ENCODE results near the gene PXYLP1.

DNA sequence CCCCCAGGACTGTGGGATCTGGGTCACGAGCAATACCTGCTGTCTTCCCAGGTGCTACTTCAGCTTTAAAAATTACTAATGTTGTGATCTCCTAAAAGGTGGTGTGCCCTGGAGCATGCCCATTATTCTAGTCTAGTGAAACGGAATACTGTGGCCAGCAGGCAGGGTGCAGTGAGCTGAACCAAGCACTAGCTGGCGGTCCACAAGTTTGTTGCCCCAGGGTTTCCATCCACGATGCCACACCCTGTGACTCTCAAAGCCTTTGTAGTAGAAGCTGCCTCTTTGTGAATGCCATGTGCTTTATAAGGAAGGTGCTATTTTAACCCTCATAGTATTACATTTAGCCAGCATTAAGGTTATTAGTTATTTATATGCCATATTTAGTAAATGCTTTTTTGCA is 49.1 kb downstream of the PXYLP1 start:
- no peak for TF ChIP-seq POLR2A (IDR thresholded peaks at IDR 0.05)
- TF ChIP-seq, protein P1, sequence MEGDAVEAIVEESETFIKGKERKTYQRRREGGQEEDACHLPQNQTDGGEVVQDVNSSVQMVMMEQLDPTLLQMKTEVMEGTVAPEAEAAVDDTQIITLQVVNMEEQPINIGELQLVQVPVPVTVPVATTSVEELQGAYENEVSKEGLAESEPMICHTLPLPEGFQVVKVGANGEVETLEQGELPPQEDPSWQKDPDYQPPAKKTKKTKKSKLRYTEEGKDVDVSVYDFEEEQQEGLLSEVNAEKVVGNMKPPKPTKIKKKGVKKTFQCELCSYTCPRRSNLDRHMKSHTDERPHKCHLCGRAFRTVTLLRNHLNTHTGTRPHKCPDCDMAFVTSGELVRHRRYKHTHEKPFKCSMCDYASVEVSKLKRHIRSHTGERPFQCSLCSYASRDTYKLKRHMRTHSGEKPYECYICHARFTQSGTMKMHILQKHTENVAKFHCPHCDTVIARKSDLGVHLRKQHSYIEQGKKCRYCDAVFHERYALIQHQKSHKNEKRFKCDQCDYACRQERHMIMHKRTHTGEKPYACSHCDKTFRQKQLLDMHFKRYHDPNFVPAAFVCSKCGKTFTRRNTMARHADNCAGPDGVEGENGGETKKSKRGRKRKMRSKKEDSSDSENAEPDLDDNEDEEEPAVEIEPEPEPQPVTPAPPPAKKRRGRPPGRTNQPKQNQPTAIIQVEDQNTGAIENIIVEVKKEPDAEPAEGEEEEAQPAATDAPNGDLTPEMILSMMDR (IDR thresholded peaks at IDR 0.05): no peak

Measured in tibial nerve (tissue), 3 donors.